GM12878 (cell line): ENCODE results near the gene KHNYN. TPM values are rescaled to one million over a fixed set of nuclear protein-coding genes. Genes with fewer than 3 reads are reported as not detected.

ENCODE experiments used
- ATAC-seq: fragments of 200-7000 bp; cut with Tn5 transposase; 3 replicates; pipeline ENCODE4 v1.9.1; 2020; ENCODE audit warnings: mild to moderate bottlenecking, moderate library complexity
- BruUV-seq: library from RNA; stranded (reverse); fragments of 400-500 nt; replicated peaks from 2 replicates; lab custom pipeline; 2021; lab: Mats Ljungman, UMichigan
- CTCF ChIA-PET: fragments of 300-600 bp; sonication (Branson Sonifier 250); formaldehyde crosslinking; extraction: SDS; loops from one replicate; lab custom pipeline; 2021; ENCODE audit warnings: inconsistent platforms; lab: Yijun Ruan, JAX
- POLR2A ChIA-PET: fragments of 350-600 bp; formaldehyde crosslinking; extraction: SDS; loops from one replicate; lab custom pipeline; 2021; ENCODE audit warnings: inconsistent platforms; lab: Charles Lee
- RAD21 ChIA-PET: fragments of 300-600 bp; sonication (Branson Sonifier 250); formaldehyde crosslinking; loops from one replicate; lab custom pipeline; 2023; ENCODE audit warnings: antibody characterized with exemption; ENCODE audit not compliant: unreplicated experiment; lab: Charles Lee
- SMC1A ChIA-PET: fragments of 300-600 bp; sonication (Branson Sonifier 250); formaldehyde crosslinking; loops from one replicate; lab custom pipeline; 2023; ENCODE audit not compliant: unreplicated experiment, uncharacterized antibody; lab: Charles Lee
- DNase-seq: peaks from one replicate; pipeline ENCODE4 v3.0.0-alpha.2; 2011; ENCODE audit warnings: low read depth, low spot score
- FAIRE-seq: peaks from 3 replicates; lab custom pipeline; 2011; peaks lifted over from hg19 to GRCh38; lab: Jason Lieb, UNC
- H2AFZ ChIP-seq: 2 replicates; pipeline ENCODE4 v1.6.0; 2011; ENCODE audit warnings: low read depth, low read length, control low read depth; ENCODE audit not compliant: control insufficient read depth
- H3K27ac ChIP-seq: 2 replicates; pipeline ENCODE4 v1.5.1; 2011; ENCODE audit warnings: control low read depth; ENCODE audit not compliant: control insufficient read depth, insufficient read depth
- H3K27me3 ChIP-seq, 2 experiments: replicated peaks in 1 of 2; 2 replicates each; pipeline versions ENCODE4 v1.6.0 to v1.6.1; 2011; ENCODE audit warnings: low read length in 1 of 2; ENCODE audit not compliant: control insufficient read depth in 2 of 2, insufficient read depth in 2 of 2
- H3K36me3 ChIP-seq, 2 experiments: 2 replicates each; pipeline ENCODE4 v1.5.1; 2011; ENCODE audit warnings: low read length in 1 of 2; ENCODE audit not compliant: control insufficient read depth in 2 of 2, insufficient read depth in 2 of 2
- H3K4me1 ChIP-seq: 2 replicates; pipeline ENCODE4 v1.6.1; 2011; ENCODE audit warnings: mild to moderate bottlenecking, low read length, moderate library complexity, mixed read lengths; ENCODE audit not compliant: control insufficient read depth, insufficient read depth
- H3K4me2 ChIP-seq: 2 replicates; pipeline ENCODE4 v1.6.0; 2011; ENCODE audit warnings: control low read depth; ENCODE audit not compliant: control insufficient read depth, insufficient read depth
- H3K4me3 ChIP-seq: fragments of 200-600 bp; sonication (generic); 2 replicates; pipeline ENCODE4 v1.5.1; 2016
- H3K79me2 ChIP-seq: 2 replicates; pipeline ENCODE4 v1.6.0; 2011; ENCODE audit warnings: low read length; ENCODE audit not compliant: control insufficient read depth, insufficient read depth
- H3K9ac ChIP-seq: 2 replicates; pipeline ENCODE4 v1.8.0; 2011; ENCODE audit warnings: low read length, control low read depth, mixed read lengths; ENCODE audit not compliant: control insufficient read depth, insufficient read depth
- H3K9me3 ChIP-seq: replicated peaks from 3 replicates; pipeline ENCODE4 v1.5.1; 2011; ENCODE audit warnings: mild to moderate bottlenecking, low read length; ENCODE audit not compliant: control insufficient read depth, insufficient read depth
- H4K20me1 ChIP-seq: 2 replicates; pipeline ENCODE4 v1.6.0; 2011; ENCODE audit not compliant: control insufficient read depth, insufficient read depth
- BMI1 ChIP-seq: fragments of 450-650 bp; IDR thresholded peaks from 2 replicates; pipeline ENCODE4 v1.6.1; 2016; ENCODE audit warnings: mild to moderate bottlenecking, moderate library complexity, borderline replicate concordance
- MLLT1 ChIP-seq: fragments of 450-650 bp; IDR thresholded peaks from 2 replicates; pipeline ENCODE4 v1.6.1; 2016; ENCODE audit warnings: mild to moderate bottlenecking
- NKRF ChIP-seq: fragments of 450-650 bp; conservative IDR thresholded peaks from 2 replicates; pipeline ENCODE4 v1.6.1; 2017; ENCODE audit warnings: mild to moderate bottlenecking, moderate library complexity
- WGBS: methylation state at CpG from one replicate; pipeline ENCODE4 v1.1.6; 2016; ENCODE audit warnings: low lambda C conversion rate; ENCODE audit not compliant: insufficient replicate concordance, insufficient coverage; ENCODE audit errors: missing lambda C conversion rate; 5-methylcytosine and 5-hydroxymethylcytosine counted together
- in situ Hi-C: fragments of 300-500 bp; cut with MboI; formaldehyde crosslinking; loops from 9 replicates; pipeline ENCODE4 v1.14.3; 2018; ENCODE audit warnings: mixed read lengths
- intact Hi-C: fragments of 100-400 bp; cut with micrococcal nuclease; formaldehyde crosslinking; loops from one replicate; pipeline ENCODE4 v1.14.2; 2022; ENCODE audit not compliant: unreplicated experiment
- polyA plus RNA-seq, 11 experiments: library from polyadenylated mRNA; depleted of rRNA in 4 of 11; unstranded in 6 of 11; stranded (reverse) in 5 of 11; fragments of >200 nt; fragmentation: Nextera tagmentation in 4 of 11; fragmentation: Illumina TruSeq in 1 of 11; extraction: Ambion mirVana in 4 of 11; extraction: Trizol in 1 of 11; gene quantifications; 1 replicate in 1 of 11; 2 replicates in 10 of 11; pipeline versions ENCODE4 v1.2.1 to v1.2.3, GENCODE V29; 2011 to 2016; ENCODE audit warnings: inconsistent platforms in 2 of 11, missing spikeins in 2 of 11, low read depth in 1 of 11
- total RNA-seq, 4 experiments: library from RNA; depleted of rRNA in 3 of 4; stranded (reverse); fragments of >200 nt in 3 of 4; fragmentation: Illumina TruSeq in 1 of 4; extraction: Trizol in 1 of 4; gene quantifications; 2 replicates each; pipeline versions ENCODE4 v1.2.1 to v1.2.3, GENCODE V29; 2013 to 2021

The KHNYN gene
- total and polyA plus RNA-seq, 10 of the 15 experiments (the other 5 are each of a cell fraction or from before 2014, with no cell fraction given) = 1.4 to 34.7 (median 21.5) TPM

GRCh38 chr14:24398653-24399446 is 30.9 kb upstream of the KHNYN start, which contains the start of gene NYNRIN (continued):
- TF ChIP-seq NKRF = no peak

- FAIRE-seq (no peak), ATAC-seq (no peak; the same call in 2 of the 3 replicates), DNase-seq (no peak)
- ChIA-PET CTCF (no interaction called here), SMC1A (no interaction called here), POLR2A (no interaction called here), RAD21 (no interaction called here)
- no peak for TF ChIP-seq BMI1
- no peak for TF ChIP-seq MLLT1
- no TSS peak for BruUV-seq
- in situ Hi-C loops (no loop called here), intact Hi-C loops (no loop called here)
- H3K4me3 ChIP-seq = no peak overlapping the region
- no peak overlapping the region for H2AFZ ChIP-seq
- H3K27me3 ChIP-seq = peaks cover 4 to 8% of the 10 kb centered on the region in 2 experiments
- H3K36me3 ChIP-seq = no peaks in the 10 kb centered on the region
- WGBS = 55% methylated on average over 5 of the region's 8 CpGs
- H3K9me3 ChIP-seq = no peaks in the 10 kb centered on the region
- no peak overlapping the region for H3K27ac ChIP-seq
- H3K79me2 ChIP-seq = no peaks in the 10 kb centered on the region
- no peaks in the 10 kb centered on the region for H3K4me1 ChIP-seq
- H3K9ac ChIP-seq = no peak overlapping the region
- H4K20me1 ChIP-seq = no peaks in the 10 kb centered on the region
- no peak overlapping the region for H3K4me2 ChIP-seq
Measured at GRCh38 chr14:24399447-24399822, 30.3 kb upstream of the KHNYN start.
